Neutrophil (primary cell): ENCODE results near the gene LRRC27.

Source experiments
- H3K27ac ChIP-seq: fragments of 200-600 bp; sonication (generic); 2 replicates; pipeline ENCODE4 v1.5.1; 2016; ENCODE audit warnings: mild to moderate bottlenecking, moderate library complexity
- H3K27me3 ChIP-seq: fragments of 200-600 bp; sonication (generic); 2 replicates; pipeline ENCODE4 v1.6.0; 2016; ENCODE audit warnings: mild to moderate bottlenecking
- H3K36me3 ChIP-seq: fragments of 200-600 bp; sonication (generic); 2 replicates; pipeline ENCODE4 v1.5.1; 2017
- H3K4me1 ChIP-seq, 2 experiments: fragments of 200-600 bp in 1 of 2; sonication (generic) in 1 of 2; 1 replicate in 1 of 2; 2 replicates in 1 of 2; pipeline versions ENCODE4 v1.5.1 to v1.6.1; 2013 to 2016; ENCODE audit warnings: low read depth in 1 of 2, low read length in 1 of 2, mild to moderate bottlenecking in 1 of 2, moderate library complexity in 1 of 2; ENCODE audit not compliant: control insufficient read depth in 1 of 2, insufficient read depth in 1 of 2
- H3K4me3 ChIP-seq, 2 experiments: fragments of 200-600 bp in 1 of 2; sonication (generic) in 1 of 2; 1 replicate in 1 of 2; 2 replicates in 1 of 2; pipeline ENCODE4 v1.5.1; 2013 to 2016; ENCODE audit warnings: low read depth in 1 of 2, low read length in 1 of 2, mild to moderate bottlenecking in 1 of 2, moderate library complexity in 1 of 2
- H3K9me3 ChIP-seq: fragments of 200-600 bp; sonication (generic); 2 replicates; pipeline ENCODE4 v1.5.1; 2016
- CTCF ChIP-seq: fragments of 200-600 bp; sonication (generic); IDR thresholded peaks from 2 replicates; pipeline ENCODE4 v1.5.1; 2016; ENCODE audit warnings: antibody characterized with exemption

LRRC27 gene

GRCh38 chr10:132381741-132382140, 49.7 kb downstream of the LRRC27 start:
- H3K27ac ChIP-seq = peak overlapping the region; percentile 32
- H3K27me3 ChIP-seq = no peaks in the 10 kb centered on the region
- TF ChIP-seq CTCF = no peak
- peaks cover 24 to 29% of the 10 kb centered on the region in 2 experiments for H3K4me1 ChIP-seq
- H3K4me3 ChIP-seq = no peak overlapping the region
- no peaks in the 10 kb centered on the region for H3K9me3 ChIP-seq
- no peaks in the 10 kb centered on the region for H3K36me3 ChIP-seq

DNA sequence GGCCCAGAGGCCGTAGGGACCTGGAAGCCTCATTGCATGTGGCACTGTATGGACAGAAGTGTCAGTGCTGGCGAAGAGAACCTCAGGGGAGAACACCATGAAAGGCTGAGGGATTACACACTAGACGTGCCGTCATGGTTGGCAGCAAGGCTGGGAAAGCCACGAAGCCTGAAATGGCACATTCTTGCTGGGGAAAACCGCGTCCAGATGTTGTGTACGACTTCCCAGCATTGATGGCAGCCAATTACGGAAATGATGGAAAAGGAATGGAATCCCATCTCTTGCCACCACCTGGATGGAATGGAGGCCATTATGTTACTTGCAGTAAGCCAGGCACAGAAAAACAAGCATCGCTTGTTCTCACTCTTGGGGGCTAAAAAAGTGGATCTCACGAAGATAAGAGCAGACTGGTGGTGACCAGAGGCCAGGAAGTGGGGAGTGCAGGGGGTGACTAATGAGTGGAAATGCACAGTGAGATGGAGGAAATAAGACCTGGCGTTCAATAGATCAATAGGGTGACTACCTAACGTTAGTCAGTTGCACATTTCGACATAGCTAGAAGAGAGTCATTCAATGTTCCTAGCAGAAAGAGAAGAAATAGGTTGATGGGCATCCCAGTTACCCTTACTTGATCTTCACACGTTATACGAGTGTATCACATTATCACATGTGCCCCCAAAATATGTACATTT, 50.4 kb downstream of the LRRC27 start:
- no peak overlapping the region for H3K27ac ChIP-seq
- TF ChIP-seq CTCF = no peak
- H3K27me3 ChIP-seq = no peaks in the 10 kb centered on the region
- H3K9me3 ChIP-seq = no peaks in the 10 kb centered on the region
- no peaks in the 10 kb centered on the region for H3K36me3 ChIP-seq
- H3K4me1 ChIP-seq = peaks cover 24 to 29% of the 10 kb centered on the region in 2 experiments
- H3K4me3 ChIP-seq = no peak overlapping the region

- TF ChIP-seq CTCF = no peak
- H3K27ac ChIP-seq = no peak overlapping the region
- H3K4me1 ChIP-seq = peaks cover 28 to 35% of the 10 kb centered on the region in 2 experiments
- H3K36me3 ChIP-seq = no peaks in the 10 kb centered on the region
- H3K4me3 ChIP-seq = no peak overlapping the region
- H3K9me3 ChIP-seq = no peaks in the 10 kb centered on the region
- no peaks in the 10 kb centered on the region for H3K27me3 ChIP-seq
These were observed 51.1 kb downstream of the LRRC27 start for GRCh38 chr10:132383101-132383500.

- Histone ChIP-seq H3K4me3 (no peak overlapping the region), H3K4me1 (peaks cover 28 to 35% of the 10 kb centered on the region in 2 experiments), H3K27me3 (peaks cover under 1% of the 10 kb centered on the region), H3K27ac (no peak overlapping the region), H3K36me3 (no peaks in the 10 kb centered on the region), H3K9me3 (no peaks in the 10 kb centered on the region)
- TF ChIP-seq CTCF = no peak
These were observed 51.8 kb downstream of the LRRC27 start for GRCh38 chr10:132383751-132384196.

DNA sequence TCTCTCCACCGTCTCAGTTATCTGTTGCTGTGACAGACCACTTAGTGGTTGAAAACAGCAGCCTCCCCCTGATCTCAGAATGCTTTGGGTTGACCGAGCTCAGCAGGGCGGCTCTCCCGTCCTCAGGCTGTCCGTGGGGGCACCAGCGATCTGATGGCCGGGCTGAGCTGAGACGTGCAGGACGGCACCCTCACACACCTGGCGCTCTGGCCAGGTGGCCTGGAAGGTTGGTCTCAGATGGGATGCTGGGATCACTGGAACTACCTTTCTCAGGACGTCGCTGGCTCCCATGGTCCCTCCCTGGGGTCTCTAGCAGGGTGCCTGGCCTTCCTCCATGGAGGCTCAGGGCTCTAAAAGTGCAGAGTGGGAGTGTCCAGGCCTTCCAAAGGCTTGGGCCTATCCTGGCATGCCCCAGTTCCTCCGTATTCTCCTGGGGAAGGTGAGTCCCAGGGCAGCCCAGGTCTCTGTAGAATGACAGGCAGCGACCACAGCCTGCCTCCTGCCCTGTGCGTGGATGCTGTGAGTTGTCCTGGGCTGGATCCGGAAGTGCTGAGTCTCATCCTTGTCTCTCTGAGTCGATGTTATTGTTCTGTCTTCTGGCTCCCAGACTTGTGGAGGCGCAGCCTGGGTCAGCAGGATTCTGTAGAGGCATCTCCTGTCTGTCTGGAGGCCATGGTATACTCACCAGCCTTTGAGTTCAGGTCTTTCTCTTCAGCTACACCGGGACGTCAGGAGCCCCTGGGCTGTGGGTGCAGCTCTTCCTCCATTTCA, 52.8 kb downstream of the LRRC27 start:
- H3K36me3 ChIP-seq = no peaks in the 10 kb centered on the region
- peaks cover 28 to 35% of the 10 kb centered on the region in 2 experiments for H3K4me1 ChIP-seq
- no peak overlapping the region for H3K4me3 ChIP-seq
- H3K9me3 ChIP-seq = no peaks in the 10 kb centered on the region
- no peak for TF ChIP-seq CTCF
- H3K27ac ChIP-seq = no peak overlapping the region
- H3K27me3 ChIP-seq = peaks cover 11% of the 10 kb centered on the region
